GF-D8 (cell line): Measurements from ENCODE around the gene SIPA1L3.

ENCODE experiments used
- DNase-seq: peaks from one replicate; lab custom pipeline; 2025; lab: John Stamatoyannopoulos, UW

The SIPA1L3 gene

GRCh38 chr19:37950471-37951175 lies 43.6 kb downstream of the SIPA1L3 start:
- DNase-seq = no peak

GRCh38 chr19:37951816-37952210 lies 44.8 kb downstream of the SIPA1L3 start:
- DNase-seq = no peak

- no peak for DNase-seq
Measured at GRCh38 chr19:37953171-37953917, 46.3 kb downstream of the SIPA1L3 start.

GRCh38 chr19:37953918-37954303 lies 46.9 kb downstream of the SIPA1L3 start:
- no peak for DNase-seq

GRCh38 chr19:37954421-37954874 lies 47.4 kb downstream of the SIPA1L3 start:
- DNase-seq = no peak

- no peak for DNase-seq
Measured at GRCh38 chr19:37955986-37956385, 49.0 kb downstream of the SIPA1L3 start.

GRCh38 chr19:37957176-37957575 lies 50.2 kb downstream of the SIPA1L3 start:
- no peak for DNase-seq

GRCh38 chr19:37959665-37960114 lies 52.7 kb downstream of the SIPA1L3 start:
- DNase-seq = no peak

- no peak for DNase-seq
Measured at GRCh38 chr19:37961198-37961597, 54.2 kb downstream of the SIPA1L3 start.

- peak; percentile 29 for DNase-seq
Measured at GRCh38 chr19:37963190-37963936, 56.4 kb downstream of the SIPA1L3 start.

- DNase-seq = no peak
Measured at GRCh38 chr19:37964109-37964508, 57.1 kb downstream of the SIPA1L3 start.

GRCh38 chr19:37966211-37966661 lies 59.2 kb downstream of the SIPA1L3 start:
- no peak for DNase-seq

- DNase-seq = no peak
Measured at GRCh38 chr19:37966662-37967231, 59.7 kb downstream of the SIPA1L3 start.

- no peak for DNase-seq
Measured at GRCh38 chr19:37969695-37970094, 62.7 kb downstream of the SIPA1L3 start.

- no peak for DNase-seq
Measured at GRCh38 chr19:37970699-37971098, 63.7 kb downstream of the SIPA1L3 start.

- no peak for DNase-seq
Measured at GRCh38 chr19:37972803-37973202, 65.8 kb downstream of the SIPA1L3 start.

GRCh38 chr19:37973666-37974065 lies 66.7 kb downstream of the SIPA1L3 start:
- DNase-seq = no peak

GRCh38 chr19:37975071-37975470 lies 68.1 kb downstream of the SIPA1L3 start:
- no peak for DNase-seq

GRCh38 chr19:37975596-37976515 lies 68.8 kb downstream of the SIPA1L3 start:
- no peak for DNase-seq

- DNase-seq = no peak
Measured at GRCh38 chr19:37977391-37977790, 70.4 kb downstream of the SIPA1L3 start.

- DNase-seq = no peak
Measured at GRCh38 chr19:37977992-37978391, 71.0 kb downstream of the SIPA1L3 start.
